Fibroblast of villous mesenchyme (primary cell): Measurements from ENCODE around the gene SENP6. TPM values are rescaled to one million over a fixed set of nuclear protein-coding genes. Genes with fewer than 3 reads are reported as not detected.
"Not testable (repeated sequence)": the region's sequence is repeated elsewhere in the genome, so short reads cannot be mapped to it uniquely, and the experiment has no call there.

ENCODE experiments used
- DNase-seq: peaks from one replicate; pipeline ENCODE4 v3.0.0-alpha.2; 2010; ENCODE audit warnings: low read depth
- H3K4me3 ChIP-seq: 2 replicates; pipeline ENCODE4 v1.5.1; 2011; ENCODE audit warnings: low read depth, mild to moderate bottlenecking, low read length
- total RNA-seq: library from RNA; depleted of rRNA; stranded (reverse); fragments of >200 nt; gene quantifications from 2 replicates; pipeline ENCODE4 v1.2.3, GENCODE V29; 2012
- TF ChIP-seq, protein P1 (sequence below): IDR thresholded peaks from 2 replicates; pipeline ENCODE4 v1.5.1; 2012; ENCODE audit warnings: low read depth, mild to moderate bottlenecking, low read length; ENCODE audit not compliant: insufficient read depth

Gene SENP6
- total RNA-seq, 1 donor: 113 TPM

- H3K4me3 ChIP-seq: no peak overlapping the region
- DNase-seq: no peak
- TF ChIP-seq, protein P1, sequence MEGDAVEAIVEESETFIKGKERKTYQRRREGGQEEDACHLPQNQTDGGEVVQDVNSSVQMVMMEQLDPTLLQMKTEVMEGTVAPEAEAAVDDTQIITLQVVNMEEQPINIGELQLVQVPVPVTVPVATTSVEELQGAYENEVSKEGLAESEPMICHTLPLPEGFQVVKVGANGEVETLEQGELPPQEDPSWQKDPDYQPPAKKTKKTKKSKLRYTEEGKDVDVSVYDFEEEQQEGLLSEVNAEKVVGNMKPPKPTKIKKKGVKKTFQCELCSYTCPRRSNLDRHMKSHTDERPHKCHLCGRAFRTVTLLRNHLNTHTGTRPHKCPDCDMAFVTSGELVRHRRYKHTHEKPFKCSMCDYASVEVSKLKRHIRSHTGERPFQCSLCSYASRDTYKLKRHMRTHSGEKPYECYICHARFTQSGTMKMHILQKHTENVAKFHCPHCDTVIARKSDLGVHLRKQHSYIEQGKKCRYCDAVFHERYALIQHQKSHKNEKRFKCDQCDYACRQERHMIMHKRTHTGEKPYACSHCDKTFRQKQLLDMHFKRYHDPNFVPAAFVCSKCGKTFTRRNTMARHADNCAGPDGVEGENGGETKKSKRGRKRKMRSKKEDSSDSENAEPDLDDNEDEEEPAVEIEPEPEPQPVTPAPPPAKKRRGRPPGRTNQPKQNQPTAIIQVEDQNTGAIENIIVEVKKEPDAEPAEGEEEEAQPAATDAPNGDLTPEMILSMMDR: no peak
Observed at GRCh38 chr6:75590370-75590769, 11.3 kb upstream of the SENP6 start.

- DNase-seq, H3K4me3 ChIP-seq: not testable (repeated sequence)
Observed at GRCh38 chr6:75596380-75596779, 5.3 kb upstream of the SENP6 start.

- H3K4me3 ChIP-seq: peak overlapping the region; percentile 98
- TF ChIP-seq, protein P1: no peak
- no peak for DNase-seq
Observed at GRCh38 chr6:75600768-75601167, 912 bp upstream of the SENP6 start.

DNA sequence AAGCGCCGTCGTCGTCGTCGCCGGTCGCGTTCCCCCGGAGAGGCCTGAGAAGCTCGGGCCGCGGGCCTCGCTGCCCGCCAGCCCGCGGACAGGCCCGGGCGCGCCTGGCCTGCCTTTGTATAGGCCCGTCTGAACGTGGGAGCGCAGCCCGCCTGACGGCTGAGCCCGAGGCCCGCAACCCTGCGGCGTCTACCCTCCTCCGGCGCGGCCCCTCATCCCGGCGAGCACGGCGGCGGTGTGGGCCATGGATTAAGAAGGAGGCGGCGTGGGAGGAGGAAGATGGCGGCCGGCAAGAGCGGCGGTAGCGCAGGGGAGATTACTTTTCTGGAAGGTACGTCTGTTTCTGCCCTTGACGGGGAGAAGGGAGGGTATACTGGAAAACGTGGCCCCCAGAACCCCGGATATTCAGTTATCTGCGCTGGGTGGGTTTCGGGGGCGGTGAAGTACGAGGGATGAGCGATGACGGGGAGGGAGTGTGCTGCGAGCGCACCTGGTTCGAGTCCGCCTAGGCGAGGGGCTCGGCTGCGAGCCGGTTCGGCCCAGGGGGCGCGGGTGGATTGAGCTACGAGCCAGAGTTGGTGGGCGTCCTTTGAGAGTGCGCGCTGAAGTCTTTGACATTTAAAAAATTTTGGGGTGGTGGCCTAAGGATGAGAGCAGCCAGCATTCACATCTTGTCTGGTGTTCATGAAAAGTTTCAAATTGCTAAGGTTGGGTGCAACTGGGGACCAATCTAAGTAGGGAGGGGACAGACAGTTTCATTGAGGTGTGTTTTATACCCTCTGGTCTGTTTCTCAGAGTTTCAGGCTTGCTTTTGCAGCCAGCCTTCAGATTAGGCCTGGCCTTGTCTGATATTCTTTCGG, 796 bp downstream of the SENP6 start:
- peak; percentile 66 for DNase-seq
- TF ChIP-seq, protein P1: no peak
- peak overlapping the region; percentile 98 for H3K4me3 ChIP-seq

GRCh38 chr6:75603106-75603420, 1.4 kb downstream of the SENP6 start:
- peak overlapping the region; percentile 98 for H3K4me3 ChIP-seq
- TF ChIP-seq, protein P1: no peak
- DNase-seq: no peak

- TF ChIP-seq, protein P1: no peak
- H3K4me3 ChIP-seq: peak overlapping the region; percentile 98
- no peak for DNase-seq
Observed at GRCh38 chr6:75604294-75604693, 2.6 kb downstream of the SENP6 start.

DNA sequence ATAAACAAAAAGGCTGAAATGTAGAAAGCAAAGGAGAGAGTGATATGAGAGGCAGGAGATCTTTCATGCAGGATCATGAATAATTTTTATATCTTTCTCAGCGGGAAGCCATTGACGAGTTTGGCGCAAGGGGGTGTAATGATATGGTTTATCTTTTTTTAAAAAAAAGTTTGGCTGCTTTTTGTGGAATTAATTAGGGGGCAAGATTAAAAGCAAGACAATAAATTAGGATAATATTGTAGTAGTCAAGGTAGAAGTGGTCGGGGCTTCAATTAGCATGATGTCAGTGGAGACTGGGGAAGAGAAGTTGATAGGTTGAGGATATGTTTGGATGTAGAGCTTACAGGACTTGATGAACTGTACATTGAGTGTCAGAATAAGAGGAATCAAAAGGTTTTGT, 4.0 kb downstream of the SENP6 start:
- no peak overlapping the region for H3K4me3 ChIP-seq
- TF ChIP-seq, protein P1: no peak

More for the DNA sequence above, 4.0 kb downstream of the SENP6 start:
- no peak for DNase-seq
